Measurements from ENCODE around the gene OLA1.

DNA sequence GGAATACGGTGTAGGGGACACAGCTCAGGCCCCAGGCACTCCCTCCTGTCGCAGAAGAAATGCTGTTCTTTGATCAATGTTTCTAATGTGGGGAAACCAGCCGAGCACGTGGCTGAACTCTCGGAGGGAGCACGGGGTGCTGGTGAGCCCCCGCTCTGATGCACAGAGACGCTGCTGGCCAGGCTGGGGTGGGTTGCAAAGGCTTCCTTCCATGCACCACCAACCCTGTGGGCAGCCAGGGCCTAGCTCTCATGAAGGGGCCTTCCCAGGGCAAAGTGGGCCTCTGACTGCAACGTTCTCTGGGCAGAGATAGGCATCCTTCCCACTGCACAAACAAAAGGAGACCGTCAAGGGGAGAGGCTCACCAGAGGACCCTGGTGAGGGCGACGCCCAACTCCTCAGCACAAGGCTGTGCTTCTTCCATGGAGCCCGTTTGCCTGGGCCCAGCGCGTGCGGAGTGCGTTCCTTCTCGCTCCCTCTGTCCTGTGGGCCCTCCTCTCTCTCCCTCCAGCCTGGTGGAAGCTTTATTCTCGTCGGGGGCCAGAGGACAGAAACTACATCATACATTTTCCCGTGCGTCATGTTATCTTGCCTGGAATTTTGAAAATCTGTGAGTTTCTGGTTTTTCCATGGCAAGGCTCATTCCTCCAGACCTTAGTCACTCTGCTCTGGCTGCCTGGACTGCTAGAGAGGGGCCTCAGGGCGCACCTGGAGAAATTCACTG is 222.0 kb downstream of the OLA1 start:
- TF ChIP-seq, protein P1, sequence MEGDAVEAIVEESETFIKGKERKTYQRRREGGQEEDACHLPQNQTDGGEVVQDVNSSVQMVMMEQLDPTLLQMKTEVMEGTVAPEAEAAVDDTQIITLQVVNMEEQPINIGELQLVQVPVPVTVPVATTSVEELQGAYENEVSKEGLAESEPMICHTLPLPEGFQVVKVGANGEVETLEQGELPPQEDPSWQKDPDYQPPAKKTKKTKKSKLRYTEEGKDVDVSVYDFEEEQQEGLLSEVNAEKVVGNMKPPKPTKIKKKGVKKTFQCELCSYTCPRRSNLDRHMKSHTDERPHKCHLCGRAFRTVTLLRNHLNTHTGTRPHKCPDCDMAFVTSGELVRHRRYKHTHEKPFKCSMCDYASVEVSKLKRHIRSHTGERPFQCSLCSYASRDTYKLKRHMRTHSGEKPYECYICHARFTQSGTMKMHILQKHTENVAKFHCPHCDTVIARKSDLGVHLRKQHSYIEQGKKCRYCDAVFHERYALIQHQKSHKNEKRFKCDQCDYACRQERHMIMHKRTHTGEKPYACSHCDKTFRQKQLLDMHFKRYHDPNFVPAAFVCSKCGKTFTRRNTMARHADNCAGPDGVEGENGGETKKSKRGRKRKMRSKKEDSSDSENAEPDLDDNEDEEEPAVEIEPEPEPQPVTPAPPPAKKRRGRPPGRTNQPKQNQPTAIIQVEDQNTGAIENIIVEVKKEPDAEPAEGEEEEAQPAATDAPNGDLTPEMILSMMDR (conservative IDR thresholded peaks at IDR 0.05): no peak
- no peak for TF ChIP-seq EZH2 (IDR thresholded peaks at IDR 0.05; ENCODE audit: low read depth)

All from PC-9 (cell line).